ENCODE measurements around the gene GSPT2. TPM values are rescaled to one million over a fixed set of nuclear protein-coding genes. Genes with fewer than 3 reads are reported as not detected.

The GSPT2 gene
- total and polyA plus RNA-seq, 7 donors = 1.8 to 8.0 (median 3.9) TPM

DNA sequence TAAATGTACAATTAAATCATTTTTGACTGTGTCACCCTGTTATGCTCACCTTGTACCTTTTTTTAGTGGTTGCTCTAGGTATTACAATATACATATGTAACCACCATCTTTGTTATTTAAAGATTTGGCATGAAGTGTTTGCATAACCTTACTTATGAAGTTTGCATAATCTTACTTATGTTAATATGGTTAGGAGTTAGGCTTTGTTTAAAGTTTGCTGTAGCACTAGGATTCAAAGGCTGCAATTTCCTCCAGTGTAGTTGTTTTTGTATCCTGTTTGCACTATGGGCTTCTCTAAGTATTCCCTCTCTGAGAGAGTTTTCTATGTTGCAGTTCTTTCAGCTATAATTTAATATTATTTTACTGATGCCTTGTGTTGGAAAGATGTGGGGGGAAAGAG is 15.0 kb upstream of the GSPT2 start:
- Histone ChIP-seq H3K4me1 (no peaks in the 10 kb centered on the region), H3K27ac (no peak overlapping the region), H3K9me3 (no peaks in the 10 kb centered on the region), H3K4me3 (no peak overlapping the region), H3K27me3 (peaks cover 0 to 3% (median 0%) of the 10 kb centered on the region in 3 donors), H3K36me3 (no peaks in the 10 kb centered on the region)
- TF ChIP-seq POLR2AphosphoS5 (IDR thresholded peaks at IDR 0.05) (no peak), POLR2A (IDR thresholded peaks at IDR 0.05) (no peak), EP300 (IDR thresholded peaks at IDR 0.05) (no peak)
- TF ChIP-seq, protein P1, sequence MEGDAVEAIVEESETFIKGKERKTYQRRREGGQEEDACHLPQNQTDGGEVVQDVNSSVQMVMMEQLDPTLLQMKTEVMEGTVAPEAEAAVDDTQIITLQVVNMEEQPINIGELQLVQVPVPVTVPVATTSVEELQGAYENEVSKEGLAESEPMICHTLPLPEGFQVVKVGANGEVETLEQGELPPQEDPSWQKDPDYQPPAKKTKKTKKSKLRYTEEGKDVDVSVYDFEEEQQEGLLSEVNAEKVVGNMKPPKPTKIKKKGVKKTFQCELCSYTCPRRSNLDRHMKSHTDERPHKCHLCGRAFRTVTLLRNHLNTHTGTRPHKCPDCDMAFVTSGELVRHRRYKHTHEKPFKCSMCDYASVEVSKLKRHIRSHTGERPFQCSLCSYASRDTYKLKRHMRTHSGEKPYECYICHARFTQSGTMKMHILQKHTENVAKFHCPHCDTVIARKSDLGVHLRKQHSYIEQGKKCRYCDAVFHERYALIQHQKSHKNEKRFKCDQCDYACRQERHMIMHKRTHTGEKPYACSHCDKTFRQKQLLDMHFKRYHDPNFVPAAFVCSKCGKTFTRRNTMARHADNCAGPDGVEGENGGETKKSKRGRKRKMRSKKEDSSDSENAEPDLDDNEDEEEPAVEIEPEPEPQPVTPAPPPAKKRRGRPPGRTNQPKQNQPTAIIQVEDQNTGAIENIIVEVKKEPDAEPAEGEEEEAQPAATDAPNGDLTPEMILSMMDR (IDR thresholded peaks at IDR 0.05) = no peak
- DNase-seq = no peak
- intact Hi-C loops (cut with DNase I) = no loop called here

GRCh38 chrX:51737091-51737490 is 6.2 kb upstream of the GSPT2 start:
- Histone ChIP-seq H3K36me3 (no peaks in the 10 kb centered on the region), H3K4me1 (no peaks in the 10 kb centered on the region), H3K27ac (no peak overlapping the region), H3K27me3 (no peaks in the 10 kb centered on the region), H3K9me3 (no peaks in the 10 kb centered on the region), H3K4me3 (no peak overlapping the region)
- TF ChIP-seq POLR2A (IDR thresholded peaks at IDR 0.05) (no peak), EP300 (IDR thresholded peaks at IDR 0.05) (no peak), POLR2AphosphoS5 (IDR thresholded peaks at IDR 0.05) (no peak)
- TF ChIP-seq, protein P1 (IDR thresholded peaks at IDR 0.05) = no peak
- DNase-seq = no peak
- intact Hi-C loops (cut with DNase I) = no loop called here
- WGBS, 2 donors = 13 to 20% methylated on average over 2 of the region's 2 CpGs

DNA sequence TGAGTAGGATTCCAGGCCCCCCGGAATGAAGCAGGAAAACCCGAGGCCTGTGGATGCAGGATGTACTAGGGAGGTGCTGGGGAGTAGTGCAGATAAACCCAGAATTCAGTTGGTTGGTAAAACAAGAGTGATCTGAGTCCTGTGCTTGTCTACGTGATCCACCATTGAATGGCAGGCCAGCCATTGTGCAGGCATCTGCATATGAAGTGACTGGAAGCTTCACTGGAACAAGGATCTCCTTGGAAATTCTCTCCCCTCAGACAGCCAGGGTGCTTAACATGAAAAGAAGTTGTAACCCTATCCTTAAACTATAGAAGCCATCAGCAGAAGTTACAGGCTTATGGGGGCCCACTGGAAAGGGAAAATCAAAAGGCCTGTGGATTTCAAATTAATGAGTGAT is 656 bp upstream of the GSPT2 start:
- Histone ChIP-seq H3K27me3 (no peaks in the 10 kb centered on the region), H3K9me3 (no peaks in the 10 kb centered on the region), H3K4me1 (peaks cover 0 to 4% (median 0%) of the 10 kb centered on the region in 4 donors), H3K36me3 (no peaks in the 10 kb centered on the region), H3K4me3 (peak overlapping the region in 3 of 4 donors; percentile 52 to 59 (median 55)), H3K27ac (peak overlapping the region in 3 of 4 donors; percentile 69 to 76 (median 70))
- TF ChIP-seq, protein P1 (IDR thresholded peaks at IDR 0.05) = no peak
- no peak for TF ChIP-seq EP300 (IDR thresholded peaks at IDR 0.05)
- no peak for TF ChIP-seq POLR2AphosphoS5 (IDR thresholded peaks at IDR 0.05)
- TF ChIP-seq POLR2A (IDR thresholded peaks at IDR 0.05) = no peak
- no peak for DNase-seq
- WGBS, 2 donors = 90 to 98% methylated on average over 3 of the region's 3 CpGs
- intact Hi-C loops (cut with DNase I) = loop anchor here (10.0 kb wide), 1 partner anchor 152 kb away; the partner anchor contains the start of gene MAGED1

- no peak for DNase-seq
- TF ChIP-seq POLR2AphosphoS5 (IDR thresholded peaks at IDR 0.05) (no peak), POLR2A (IDR thresholded peaks at IDR 0.05) (no peak), EP300 (IDR thresholded peaks at IDR 0.05) (no peak)
- TF ChIP-seq, protein P1 (IDR thresholded peaks at IDR 0.05) = no peak
- no peak overlapping the region for H3K27ac ChIP-seq
- H3K4me3 ChIP-seq = no peak overlapping the region
- intact Hi-C loops (cut with DNase I) = loop anchor here (10.0 kb wide), 1 partner anchor 147 kb away; the partner anchor contains the start of gene MAGED1
- no peaks in the 10 kb centered on the region for H3K36me3 ChIP-seq
- no peaks in the 10 kb centered on the region for H3K9me3 ChIP-seq
- peaks cover 0 to 3% (median 0%) of the 10 kb centered on the region in 4 donors for H3K4me1 ChIP-seq
- H3K27me3 ChIP-seq = no peaks in the 10 kb centered on the region
These were observed 4.4 kb downstream of the GSPT2 start for GRCh38 chrX:51747671-51748070.

Measured in sigmoid colon (tissue), 7 donors.